AG09309 (cell line): ENCODE measurements around the gene TCP1.
"Not testable (repeated sequence)": the region's sequence is repeated elsewhere in the genome, so short reads cannot be mapped to it uniquely, and the experiment has no call there.

Experiments used
- DNase-seq: peaks from one replicate; pipeline ENCODE4 v3.0.0-alpha.2; 2010; ENCODE audit warnings: low read depth
- H3K4me3 ChIP-seq: 2 replicates; pipeline ENCODE4 v1.5.1; 2011; ENCODE audit warnings: mild to moderate bottlenecking, low read depth, low read length, moderate library complexity; ENCODE audit not compliant: control insufficient read depth
- TF ChIP-seq, protein P1 (sequence below): IDR thresholded peaks from 2 replicates; pipeline ENCODE4 v1.5.1; 2011; ENCODE audit warnings: mild to moderate bottlenecking, low read depth, low read length, inconsistent platforms; ENCODE audit not compliant: insufficient read depth, control insufficient read depth; ENCODE audit errors: missing control alignments

Gene TCP1

DNA sequence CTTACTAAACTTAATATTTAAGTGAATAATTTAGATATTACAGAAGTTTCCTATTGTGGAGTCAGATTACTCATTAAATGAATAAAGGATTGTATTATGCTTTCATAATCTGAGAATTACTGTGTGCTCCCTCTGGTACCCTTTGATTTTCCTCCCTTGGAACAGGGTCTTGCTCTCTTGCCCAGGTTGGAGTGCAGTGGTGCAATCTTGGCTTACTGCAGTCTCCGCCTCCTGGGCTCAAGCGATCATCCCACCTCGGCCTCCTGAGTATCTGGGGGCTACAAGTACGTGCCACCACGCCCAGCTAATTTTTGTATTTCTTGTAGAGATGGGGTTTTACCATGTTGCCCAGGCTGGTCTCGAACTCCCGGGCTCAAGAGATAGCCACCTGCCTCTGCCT, 52.5 kb downstream of the TCP1 start:
- H3K4me3 ChIP-seq = no peak overlapping the region
- DNase-seq = no peak
- TF ChIP-seq, protein P1, sequence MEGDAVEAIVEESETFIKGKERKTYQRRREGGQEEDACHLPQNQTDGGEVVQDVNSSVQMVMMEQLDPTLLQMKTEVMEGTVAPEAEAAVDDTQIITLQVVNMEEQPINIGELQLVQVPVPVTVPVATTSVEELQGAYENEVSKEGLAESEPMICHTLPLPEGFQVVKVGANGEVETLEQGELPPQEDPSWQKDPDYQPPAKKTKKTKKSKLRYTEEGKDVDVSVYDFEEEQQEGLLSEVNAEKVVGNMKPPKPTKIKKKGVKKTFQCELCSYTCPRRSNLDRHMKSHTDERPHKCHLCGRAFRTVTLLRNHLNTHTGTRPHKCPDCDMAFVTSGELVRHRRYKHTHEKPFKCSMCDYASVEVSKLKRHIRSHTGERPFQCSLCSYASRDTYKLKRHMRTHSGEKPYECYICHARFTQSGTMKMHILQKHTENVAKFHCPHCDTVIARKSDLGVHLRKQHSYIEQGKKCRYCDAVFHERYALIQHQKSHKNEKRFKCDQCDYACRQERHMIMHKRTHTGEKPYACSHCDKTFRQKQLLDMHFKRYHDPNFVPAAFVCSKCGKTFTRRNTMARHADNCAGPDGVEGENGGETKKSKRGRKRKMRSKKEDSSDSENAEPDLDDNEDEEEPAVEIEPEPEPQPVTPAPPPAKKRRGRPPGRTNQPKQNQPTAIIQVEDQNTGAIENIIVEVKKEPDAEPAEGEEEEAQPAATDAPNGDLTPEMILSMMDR = no peak

DNA sequence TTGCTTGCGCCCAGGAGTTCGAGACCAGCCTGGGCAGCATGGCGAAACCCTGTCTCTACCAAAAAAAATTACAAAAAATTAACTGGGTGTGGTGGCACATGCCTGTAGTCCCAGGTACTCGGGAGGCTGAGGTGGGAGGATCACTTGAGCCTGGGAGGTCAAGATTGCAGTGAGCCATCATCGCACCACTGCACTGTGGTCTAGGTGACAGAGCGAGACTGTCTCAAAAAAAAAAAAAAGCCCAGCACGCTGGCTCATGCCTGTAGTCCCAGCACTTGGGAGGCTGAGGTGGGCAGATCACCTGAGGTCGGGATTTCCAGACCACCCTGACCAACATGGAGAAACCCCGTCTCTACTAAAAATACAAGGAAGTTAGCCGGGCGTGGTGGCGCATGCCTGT, 56.0 kb downstream of the TCP1 start:
- H3K4me3 ChIP-seq, DNase-seq: not testable (repeated sequence)

DNA sequence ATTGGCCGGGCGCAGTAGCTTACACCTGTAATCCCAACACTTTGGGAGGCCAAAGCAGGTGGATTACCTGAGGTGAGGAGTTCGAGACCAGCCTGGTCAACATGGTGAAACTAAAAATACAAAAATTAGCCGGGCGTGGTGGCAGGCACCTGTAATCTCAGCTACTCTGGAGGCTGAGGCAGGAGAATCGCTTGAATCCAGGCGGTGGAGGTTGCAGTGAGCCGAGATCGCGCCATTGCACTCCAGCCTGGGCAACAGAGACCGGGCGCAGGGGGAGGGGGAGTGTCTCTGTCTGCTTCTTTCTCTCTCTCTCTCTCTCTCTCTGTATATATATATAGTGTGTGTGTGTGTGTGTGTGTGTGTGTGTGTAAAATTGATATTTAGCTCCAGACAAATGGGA, 56.9 kb downstream of the TCP1 start:
- DNase-seq = not testable (repeated sequence)

DNA sequence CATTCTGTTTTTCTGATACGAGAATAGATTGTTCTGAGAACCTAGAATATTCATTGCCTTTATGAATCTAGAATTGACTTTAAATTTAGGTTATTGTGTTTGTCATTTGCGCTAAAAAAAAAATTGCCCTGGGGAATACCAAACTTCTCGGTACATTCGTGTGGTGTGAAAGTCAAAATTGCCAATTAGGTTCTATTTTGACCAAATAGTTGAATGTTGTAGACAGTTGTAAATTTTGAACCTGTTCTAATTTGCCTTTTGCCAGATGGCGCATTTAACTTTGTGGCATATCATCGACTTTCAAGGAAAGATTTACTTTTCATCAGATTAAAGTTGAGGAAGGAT, 59.1 kb downstream of the TCP1 start:
- TF ChIP-seq, protein P1 = no peak
- no peak overlapping the region for H3K4me3 ChIP-seq
- no peak for DNase-seq

More for the DNA sequence above, 56.9 kb downstream of the TCP1 start:
- H3K4me3 ChIP-seq = not testable (repeated sequence)

DNA sequence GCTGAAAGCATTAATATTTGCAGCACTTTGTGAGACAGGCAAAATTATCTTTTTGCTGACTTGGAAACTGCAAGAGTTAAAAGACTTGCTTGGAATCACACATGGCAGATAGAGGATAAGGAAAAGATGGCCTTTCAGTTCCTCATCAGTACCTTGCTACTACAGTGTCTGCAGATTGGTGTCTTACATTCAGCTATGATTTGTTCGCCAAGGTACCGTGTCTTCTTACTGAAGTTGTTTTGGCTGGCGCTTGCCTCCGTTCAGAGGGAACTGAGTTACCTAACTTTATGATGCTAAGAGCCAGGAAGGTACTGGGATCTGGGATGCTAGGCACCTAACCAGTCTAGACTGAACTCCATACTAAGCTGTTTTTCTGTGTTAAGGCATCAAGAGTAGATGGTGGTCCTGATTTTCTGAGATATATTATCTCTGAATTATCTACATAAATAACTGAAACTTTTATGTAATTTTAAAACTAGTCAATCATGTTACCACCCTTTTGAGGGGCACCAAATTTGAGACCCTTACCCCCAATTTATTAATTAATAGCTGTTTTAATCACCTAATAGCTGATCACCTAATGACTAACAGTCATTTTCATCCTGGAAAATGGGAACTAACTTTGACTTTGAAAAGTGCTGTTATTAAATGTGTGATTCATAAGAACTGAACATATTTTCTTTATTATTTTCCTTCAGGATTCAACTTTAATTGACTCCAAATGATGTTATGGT, 59.6 kb downstream of the TCP1 start:
- DNase-seq = no peak
- TF ChIP-seq, protein P1 = no peak
- no peak overlapping the region; the same call in 1 of the 2 replicates for H3K4me3 ChIP-seq

DNA sequence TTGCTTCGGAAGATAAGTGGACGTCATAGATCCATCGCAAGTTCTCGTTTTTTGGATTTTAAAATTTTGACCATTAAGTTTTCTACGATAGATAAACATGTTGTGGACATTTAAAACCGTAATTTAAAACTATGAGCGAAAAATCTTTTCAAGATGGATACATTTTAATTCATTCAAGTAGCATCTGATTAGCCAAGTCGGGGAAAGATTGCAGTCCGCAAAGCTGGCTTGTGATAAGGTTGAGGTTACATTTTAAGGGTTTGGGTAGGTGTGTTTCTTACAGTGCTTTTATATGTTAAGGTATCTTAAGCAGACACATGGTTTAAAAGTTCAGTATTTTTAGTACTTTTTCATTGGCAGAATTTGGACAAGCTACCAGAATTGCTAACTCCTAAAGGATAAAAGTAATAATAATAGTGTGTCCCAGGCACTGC, 60.9 kb downstream of the TCP1 start:
- TF ChIP-seq, protein P1 = no peak
- no peak for DNase-seq
- H3K4me3 ChIP-seq = peak overlapping the region; percentile 68
